Gastrocnemius medialis (tissue), 4 donors: Measurements from ENCODE around the gene STX11. TPM values are rescaled to one million over a fixed set of nuclear protein-coding genes. Genes with fewer than 3 reads are reported as not detected.

Experiments used
- ATAC-seq, 2 donors: fragments of 150-250 bp; one replicate each; pipeline ENCODE4 v1.9.1; 2016
- DNase-seq, 2 donors: peaks; one replicate each; pipeline ENCODE4 v3.0.0-alpha.2; 2019
- H3K27ac ChIP-seq, 4 donors: fragments of 200-600 bp; sonication (generic); 1 replicate in 1 of 4; 2 replicates in 3 of 4; pipeline ENCODE4 v1.5.1; 2016 to 2018; ENCODE audit warnings: mild to moderate bottlenecking in 2 of 4, moderate library complexity in 1 of 4
- H3K27me3 ChIP-seq, 3 donors: fragments of 200-600 bp; sonication (generic) in 2 of 3; 1 replicate in 1 of 3; 2 replicates in 2 of 3; pipeline versions ENCODE4 v1.5.1 to v1.6.0; 2016 to 2019; ENCODE audit warnings: mild to moderate bottlenecking in 1 of 3, moderate library complexity in 1 of 3
- H3K36me3 ChIP-seq, 2 donors: fragments of 200-600 bp; sonication (generic) in 1 of 2; one replicate each; pipeline ENCODE4 v1.5.1; 2017 to 2018
- H3K4me1 ChIP-seq, 2 donors: fragments of 200-600 bp; sonication (generic) in 1 of 2; one replicate each; pipeline ENCODE4 v1.5.1; 2016 to 2017; ENCODE audit warnings: mild to moderate bottlenecking in 2 of 2
- H3K4me3 ChIP-seq, 4 donors: fragments of 200-600 bp; sonication (generic) in 3 of 4; 1 replicate in 1 of 4; 2 replicates in 3 of 4; pipeline ENCODE4 v1.5.1; 2016 to 2019; ENCODE audit warnings: mild to moderate bottlenecking in 2 of 4
- H3K9me3 ChIP-seq, 3 donors: fragments of 200-600 bp; sonication (generic) in 2 of 3; 1 replicate in 1 of 3; 2 replicates in 2 of 3; pipeline ENCODE4 v1.5.1; 2016 to 2019
- POLR2A ChIP-seq, 2 donors: fragments of 450-650 bp; IDR thresholded peaks; one replicate each; pipeline ENCODE4 v1.6.1; 2017; ENCODE audit warnings: antibody characterized with exemption in 2 of 2, mild to moderate bottlenecking in 2 of 2, moderate library complexity in 2 of 2
- in situ Hi-C, 4 donors: fragments of 200-750 bp; cut with MboI; loops; one replicate each; pipeline versions ENCODE4 v1.15.0 to v1.8.0; 2017; ENCODE audit warnings: low sequenced_read_pairs in 4 of 4
- intact Hi-C: fragments of 100-400 bp; cut with DNase I; formaldehyde crosslinking; loops from one replicate; pipeline ENCODE4 v1.15.1; 2023; ENCODE audit warnings: low total_unique reads
- total RNA-seq, 4 donors: library from RNA; depleted of rRNA; stranded (reverse); fragments of >200 nt; gene quantifications; one replicate each; pipeline versions ENCODE4 v1.1.0 to v1.2.3, GENCODE V29; 2016
- TF ChIP-seq, protein P1 (sequence below), 5 experiments: fragments of 450-650 bp in 3 of 5; fragments of 200-600 bp in 2 of 5; sonication (generic) in 2 of 5; IDR thresholded peaks in 4 of 5; conservative IDR thresholded peaks in 1 of 5; 1 replicate in 4 of 5; 2 replicates in 1 of 5; pipeline ENCODE4 v1.5.1; 2016 to 2019; ENCODE audit warnings: antibody characterized with exemption in 5 of 5, mild to moderate bottlenecking in 3 of 5, moderate library complexity in 3 of 5

Gene STX11
- total RNA-seq, 4 donors from 2014 or later = 2.0 to 5.2 (median 4.3) TPM

DNA sequence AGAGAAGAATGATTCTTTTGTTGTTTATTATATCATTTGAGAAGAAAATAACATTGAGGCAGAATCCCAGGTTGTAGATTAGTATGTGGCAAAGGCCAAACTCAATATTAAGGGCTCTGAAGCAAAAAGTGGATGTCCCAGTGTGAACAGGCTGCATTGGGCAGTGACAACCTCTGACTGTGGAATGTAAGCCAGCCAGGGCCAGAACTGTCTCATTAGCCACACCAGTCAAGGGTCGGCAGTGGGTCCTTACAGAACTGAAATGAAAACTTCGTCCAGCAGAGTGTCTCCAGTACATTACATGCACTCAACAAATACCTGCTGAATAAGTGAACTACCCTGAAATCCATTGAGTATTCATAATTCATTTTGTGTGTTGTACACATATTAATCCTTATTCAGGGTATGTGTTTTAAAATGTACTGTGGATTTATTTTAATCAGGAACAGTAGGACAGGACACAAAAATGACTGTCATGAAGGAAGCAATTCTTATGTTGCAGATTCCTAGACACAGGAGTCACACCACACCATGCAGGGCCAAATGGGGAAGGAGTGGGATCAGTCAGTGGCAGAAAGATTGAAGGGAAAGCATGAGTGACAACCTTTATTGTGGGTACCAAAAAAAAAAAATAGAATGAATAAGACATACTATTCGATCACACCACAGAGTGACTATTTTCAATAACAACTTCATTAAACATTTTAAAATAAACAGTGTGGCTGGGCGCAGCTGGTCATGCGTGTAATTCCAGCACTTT, 69.9 kb downstream of the STX11 start:
- Histone ChIP-seq H3K4me1 (peaks cover 4 to 11% of the 10 kb centered on the region in 2 donors), H3K36me3 (no peaks in the 10 kb centered on the region), H3K9me3 (no peaks in the 10 kb centered on the region), H3K4me3 (no peak overlapping the region), H3K27me3 (no peaks in the 10 kb centered on the region), H3K27ac (no peak overlapping the region)
- intact Hi-C loops = no loop called here
- no peak for TF ChIP-seq POLR2A (IDR thresholded peaks at IDR 0.05)
- TF ChIP-seq, protein P1, sequence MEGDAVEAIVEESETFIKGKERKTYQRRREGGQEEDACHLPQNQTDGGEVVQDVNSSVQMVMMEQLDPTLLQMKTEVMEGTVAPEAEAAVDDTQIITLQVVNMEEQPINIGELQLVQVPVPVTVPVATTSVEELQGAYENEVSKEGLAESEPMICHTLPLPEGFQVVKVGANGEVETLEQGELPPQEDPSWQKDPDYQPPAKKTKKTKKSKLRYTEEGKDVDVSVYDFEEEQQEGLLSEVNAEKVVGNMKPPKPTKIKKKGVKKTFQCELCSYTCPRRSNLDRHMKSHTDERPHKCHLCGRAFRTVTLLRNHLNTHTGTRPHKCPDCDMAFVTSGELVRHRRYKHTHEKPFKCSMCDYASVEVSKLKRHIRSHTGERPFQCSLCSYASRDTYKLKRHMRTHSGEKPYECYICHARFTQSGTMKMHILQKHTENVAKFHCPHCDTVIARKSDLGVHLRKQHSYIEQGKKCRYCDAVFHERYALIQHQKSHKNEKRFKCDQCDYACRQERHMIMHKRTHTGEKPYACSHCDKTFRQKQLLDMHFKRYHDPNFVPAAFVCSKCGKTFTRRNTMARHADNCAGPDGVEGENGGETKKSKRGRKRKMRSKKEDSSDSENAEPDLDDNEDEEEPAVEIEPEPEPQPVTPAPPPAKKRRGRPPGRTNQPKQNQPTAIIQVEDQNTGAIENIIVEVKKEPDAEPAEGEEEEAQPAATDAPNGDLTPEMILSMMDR (IDR thresholded peaks at IDR 0.05 in 4 of 5, conservative IDR thresholded peaks at IDR 0.05 in 1 of 5) = no peak
- in situ Hi-C loops = loop anchor here in 2 of 4 donors (5.0 to 25.0 kb wide), 2 partner anchors 118 to 267 kb away; no protein-coding TSS in a partner anchor
- ATAC-seq (no peak), DNase-seq (no peak)

DNA sequence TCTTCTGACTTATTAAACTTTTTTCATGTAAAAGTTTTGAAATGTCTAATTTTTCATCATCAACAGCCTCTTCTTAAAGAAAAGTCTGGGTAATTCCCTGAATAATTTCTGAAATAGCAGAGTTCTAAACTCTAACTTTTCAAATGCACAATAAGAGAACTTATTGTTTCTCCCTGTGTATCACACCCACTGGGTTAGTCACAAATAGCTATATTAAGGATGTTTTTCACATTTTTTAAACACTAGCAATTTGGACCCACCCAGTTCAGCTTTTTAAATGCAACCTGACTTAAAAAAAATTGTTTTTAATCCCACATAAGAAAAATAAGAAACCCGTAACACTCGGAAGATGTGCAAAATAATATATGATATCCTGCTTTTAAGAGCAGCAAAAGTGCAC, 73.4 kb downstream of the STX11 start:
- no peak overlapping the region for H3K27ac ChIP-seq
- no peaks in the 10 kb centered on the region for H3K36me3 ChIP-seq
- no peak overlapping the region for H3K4me3 ChIP-seq
- in situ Hi-C loops = loop anchor here in 2 of 4 donors (5.0 to 25.0 kb wide), 2 partner anchors 121 to 264 kb away; no protein-coding TSS in a partner anchor
- no peaks in the 10 kb centered on the region for H3K4me1 ChIP-seq
- DNase-seq (no peak), ATAC-seq (no peak)
- no peaks in the 10 kb centered on the region for H3K27me3 ChIP-seq
- TF ChIP-seq, protein P1 (IDR thresholded peaks at IDR 0.05 in 4 of 5, conservative IDR thresholded peaks at IDR 0.05 in 1 of 5) = no peak
- TF ChIP-seq POLR2A (IDR thresholded peaks at IDR 0.05) = no peak
- no peaks in the 10 kb centered on the region for H3K9me3 ChIP-seq
- intact Hi-C loops = no loop called here

DNA sequence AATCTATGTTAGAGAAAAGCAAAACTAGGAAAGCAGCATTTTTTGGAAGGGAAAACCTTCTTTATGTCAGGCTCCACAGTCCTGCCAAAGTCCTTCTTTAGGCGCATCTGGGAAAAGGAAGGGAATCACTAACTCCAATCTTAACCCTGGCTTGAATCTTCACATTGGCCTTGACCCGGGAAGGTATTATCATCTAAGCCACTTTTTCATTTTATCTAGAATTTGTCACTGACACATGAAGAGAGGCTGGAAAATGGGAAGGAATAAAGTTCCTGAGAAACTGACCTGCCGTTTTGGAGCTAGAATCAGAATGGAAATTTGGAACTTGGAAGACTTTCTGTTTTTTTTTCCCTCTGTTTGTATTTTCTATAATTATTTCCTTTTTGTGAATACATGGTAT, 81.4 kb downstream of the STX11 start:
- H3K9me3 ChIP-seq = no peaks in the 10 kb centered on the region
- no peak overlapping the region for H3K4me3 ChIP-seq
- DNase-seq = no peak
- TF ChIP-seq POLR2A (IDR thresholded peaks at IDR 0.05) = no peak
- TF ChIP-seq, protein P1 (IDR thresholded peaks at IDR 0.05 in 4 of 5, conservative IDR thresholded peaks at IDR 0.05 in 1 of 5) = no peak
- peaks cover 18% of the 10 kb centered on the region in 2 donors for H3K4me1 ChIP-seq
- in situ Hi-C loops (no loop called here), intact Hi-C loops (no loop called here)
- H3K36me3 ChIP-seq = no peaks in the 10 kb centered on the region
- H3K27me3 ChIP-seq = no peaks in the 10 kb centered on the region
- ATAC-seq = no peak
- H3K27ac ChIP-seq = peak overlapping the region in 2 of 4 donors; percentile 15 to 55

DNA sequence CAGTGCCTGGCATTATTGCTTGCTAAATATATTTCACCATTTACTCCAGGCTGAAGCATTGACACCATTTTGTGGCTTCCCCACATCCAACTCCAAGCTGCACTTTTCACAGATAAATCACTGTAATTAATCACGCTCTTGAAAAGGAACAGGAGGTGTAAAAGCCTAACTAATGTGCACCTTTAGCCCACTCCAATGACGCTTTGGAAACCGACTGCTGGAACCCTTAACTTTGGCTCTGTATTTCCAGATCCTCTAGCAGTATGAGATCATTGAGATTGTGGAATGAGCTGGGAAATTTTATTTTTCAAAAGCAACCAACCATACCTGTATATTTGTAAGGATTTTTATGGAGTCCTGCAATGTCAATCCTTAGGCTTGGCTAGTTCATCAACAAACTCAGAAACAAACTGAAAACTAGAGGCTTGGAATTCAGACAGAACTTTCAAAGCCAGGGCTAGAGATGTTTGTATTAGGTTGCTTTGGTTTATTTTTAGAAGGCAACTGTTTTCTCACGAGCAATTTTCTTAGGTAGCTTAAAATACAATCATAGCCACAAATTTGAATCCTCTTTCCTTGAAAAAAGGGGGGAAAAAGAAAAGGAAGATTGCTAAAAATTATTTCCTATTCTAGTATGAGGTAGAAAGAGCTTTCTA, 82.0 kb downstream of the STX11 start:
- DNase-seq (no peak), ATAC-seq (peak; percentile 55 to 63)
- in situ Hi-C loops = no loop called here
- no peaks in the 10 kb centered on the region for H3K36me3 ChIP-seq
- intact Hi-C loops = no loop called here
- no peaks in the 10 kb centered on the region for H3K9me3 ChIP-seq
- H3K27me3 ChIP-seq = no peaks in the 10 kb centered on the region
- H3K4me1 ChIP-seq = peaks cover 18% of the 10 kb centered on the region in 2 donors
- TF ChIP-seq, protein P1 (IDR thresholded peaks at IDR 0.05 in 4 of 5, conservative IDR thresholded peaks at IDR 0.05 in 1 of 5) = no peak
- no peak for TF ChIP-seq POLR2A (IDR thresholded peaks at IDR 0.05)
- peak overlapping the region; percentile 2 to 55 (median 22) for H3K27ac ChIP-seq
- no peak overlapping the region for H3K4me3 ChIP-seq
